Body of pancreas (tissue), 4 donors: ENCODE results near the gene PAX6. TPM values are rescaled to one million over a fixed set of nuclear protein-coding genes. Genes with fewer than 3 reads are reported as not detected.

Source experiments
- ATAC-seq: fragments of 150-250 bp; one replicate; pipeline ENCODE4 v1.9.1; 2016
- DNase-seq, 4 donors: peaks; one replicate each; pipeline ENCODE4 v3.0.0-alpha.2; 2019
- H3K27ac ChIP-seq, 4 donors: fragments of 200-600 bp; sonication (generic); 1 replicate in 3 of 4; 2 replicates in 1 of 4; pipeline versions ENCODE4 v1.5.1 to v1.6.1; 2016 to 2019; ENCODE audit warnings: mild to moderate bottlenecking in 1 of 4, mixed read lengths in 1 of 4, moderate library complexity in 1 of 4
- H3K27me3 ChIP-seq, 2 donors: fragments of 200-600 bp; sonication (generic); one replicate each; pipeline ENCODE4 v1.6.0; 2016; ENCODE audit warnings: mild to moderate bottlenecking in 1 of 2
- H3K36me3 ChIP-seq, 2 donors: fragments of 200-600 bp; sonication (generic); replicated peaks in 1 of 2; 2 replicates each; pipeline ENCODE4 v1.5.1; 2016; ENCODE audit warnings: low read depth in 2 of 2; ENCODE audit not compliant: insufficient read depth in 1 of 2
- H3K4me1 ChIP-seq: fragments of 200-600 bp; sonication (generic); one replicate; pipeline ENCODE4 v1.6.0; 2016
- H3K4me3 ChIP-seq, 2 donors: fragments of 200-600 bp; sonication (generic); 1 replicate in 1 of 2; 2 replicates in 1 of 2; pipeline ENCODE4 v1.5.1; 2016 to 2019
- H3K9me3 ChIP-seq, 3 donors: fragments of 200-600 bp; sonication (generic); 1 replicate in 2 of 3; 2 replicates in 1 of 3; pipeline ENCODE4 v1.5.1; 2016
- CTCF ChIP-seq, 7 experiments: fragments of 450-650 bp in 4 of 7; fragments of 200-600 bp in 3 of 7; sonication (generic) in 3 of 7; IDR thresholded peaks; one replicate each; pipeline ENCODE4 v1.5.1; 2016 to 2019; ENCODE audit warnings: antibody characterized with exemption in 7 of 7
- POLR2A ChIP-seq, 3 donors: fragments of 450-650 bp; IDR thresholded peaks; one replicate each; pipeline ENCODE4 v1.6.1; 2016; ENCODE audit warnings: antibody characterized with exemption in 3 of 3, mild to moderate bottlenecking in 2 of 3
- WGBS, 2 donors: methylation state at CpG; one replicate each; pipeline ENCODE4 v1.1.5; 2017; 5-methylcytosine and 5-hydroxymethylcytosine counted together
- intact Hi-C: fragments of 100-400 bp; cut with DNase I; formaldehyde crosslinking; loops from one replicate; pipeline ENCODE4 v1.15.1; 2023
- total RNA-seq, 2 donors: library from RNA; depleted of rRNA; stranded (reverse); fragments of >200 nt; gene quantifications; one replicate each; pipeline ENCODE4 v1.1.0, GENCODE V29; 2016

PAX6 gene
- total RNA-seq, 2 donors from 2014 or later = 10.2 to 12.5 TPM

DNA sequence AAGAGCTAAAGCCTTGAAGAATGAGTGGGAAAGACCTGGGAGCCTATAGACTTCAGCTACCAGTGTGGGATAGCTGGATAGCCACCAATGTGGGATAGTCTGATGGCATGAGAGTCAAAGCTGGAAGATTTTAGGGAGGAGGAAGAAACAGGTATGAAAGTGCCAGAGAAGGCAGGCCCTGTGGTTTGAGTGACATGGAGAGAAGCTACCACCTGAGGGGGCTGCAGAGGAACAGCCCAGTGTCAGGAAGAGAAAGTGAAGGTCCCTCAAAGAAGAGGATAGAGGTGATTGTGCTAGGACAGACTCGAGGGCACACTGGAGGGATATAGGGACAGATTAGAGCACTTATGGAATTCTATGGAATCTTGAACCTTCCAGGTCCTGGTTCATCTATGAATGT is 23.1 kb upstream of the PAX6 start:
- Histone ChIP-seq H3K4me3 (no peak overlapping the region), H3K9me3 (no peaks in the 10 kb centered on the region), H3K27me3 (no peaks in the 10 kb centered on the region), H3K36me3 (no peaks in the 10 kb centered on the region), H3K27ac (no peak overlapping the region), H3K4me1 (no peaks in the 10 kb centered on the region)
- TF ChIP-seq POLR2A (IDR thresholded peaks at IDR 0.05) (no peak), CTCF (IDR thresholded peaks at IDR 0.05) (no peak)
- 10 to 12% methylated on average over 1 of the region's 1 CpG for WGBS, 2 donors
- ATAC-seq (no peak), DNase-seq (no peak)
- intact Hi-C loops = no loop called here

GRCh38 chr11:31830406-31830805 is 19.3 kb upstream of the PAX6 start:
- TF ChIP-seq POLR2A (IDR thresholded peaks at IDR 0.05) (no peak), CTCF (IDR thresholded peaks at IDR 0.05) (no peak)
- H3K27ac ChIP-seq = no peak overlapping the region
- no peak for ATAC-seq
- H3K4me1 ChIP-seq = peaks cover 10% of the 10 kb centered on the region
- H3K27me3 ChIP-seq = peaks cover 0 to 23% of the 10 kb centered on the region in 2 donors
- H3K9me3 ChIP-seq = no peaks in the 10 kb centered on the region
- intact Hi-C loops = no loop called here
- no peak for DNase-seq
- H3K4me3 ChIP-seq = no peak overlapping the region
- WGBS, 2 donors = 69 to 73% methylated on average over 4 of the region's 4 CpGs
- no peaks in the 10 kb centered on the region for H3K36me3 ChIP-seq

DNA sequence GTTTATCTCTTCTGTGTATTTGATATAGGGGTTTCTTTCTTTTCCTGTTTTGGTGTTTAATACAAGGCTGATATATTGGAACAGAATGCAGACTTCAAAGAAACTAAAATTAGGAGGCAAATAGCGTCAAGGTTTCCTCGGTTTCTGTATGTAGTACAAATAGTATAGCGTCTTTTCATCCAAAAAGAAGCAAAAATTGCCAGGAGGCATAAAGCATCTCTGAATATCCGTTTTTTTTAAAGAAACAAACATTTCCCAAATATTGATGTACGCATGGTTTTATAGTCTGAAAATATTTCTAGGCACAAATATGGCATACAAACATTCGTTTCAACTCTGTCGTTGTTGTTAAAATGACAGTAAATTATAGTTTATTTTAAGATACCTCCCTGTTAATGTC is 17.1 kb upstream of the PAX6 start:
- Histone ChIP-seq H3K27ac (no peak overlapping the region), H3K36me3 (no peaks in the 10 kb centered on the region), H3K27me3 (peaks cover 0 to 45% of the 10 kb centered on the region in 2 donors), H3K4me1 (peaks cover 17% of the 10 kb centered on the region), H3K4me3 (no peak overlapping the region), H3K9me3 (no peaks in the 10 kb centered on the region)
- no peak for ATAC-seq
- DNase-seq = no peak
- WGBS, 2 donors = 22 to 26% methylated on average over 7 of the region's 7 CpGs
- intact Hi-C loops = no loop called here
- no peak for TF ChIP-seq CTCF (IDR thresholded peaks at IDR 0.05)
- TF ChIP-seq POLR2A (IDR thresholded peaks at IDR 0.05) = no peak

DNA sequence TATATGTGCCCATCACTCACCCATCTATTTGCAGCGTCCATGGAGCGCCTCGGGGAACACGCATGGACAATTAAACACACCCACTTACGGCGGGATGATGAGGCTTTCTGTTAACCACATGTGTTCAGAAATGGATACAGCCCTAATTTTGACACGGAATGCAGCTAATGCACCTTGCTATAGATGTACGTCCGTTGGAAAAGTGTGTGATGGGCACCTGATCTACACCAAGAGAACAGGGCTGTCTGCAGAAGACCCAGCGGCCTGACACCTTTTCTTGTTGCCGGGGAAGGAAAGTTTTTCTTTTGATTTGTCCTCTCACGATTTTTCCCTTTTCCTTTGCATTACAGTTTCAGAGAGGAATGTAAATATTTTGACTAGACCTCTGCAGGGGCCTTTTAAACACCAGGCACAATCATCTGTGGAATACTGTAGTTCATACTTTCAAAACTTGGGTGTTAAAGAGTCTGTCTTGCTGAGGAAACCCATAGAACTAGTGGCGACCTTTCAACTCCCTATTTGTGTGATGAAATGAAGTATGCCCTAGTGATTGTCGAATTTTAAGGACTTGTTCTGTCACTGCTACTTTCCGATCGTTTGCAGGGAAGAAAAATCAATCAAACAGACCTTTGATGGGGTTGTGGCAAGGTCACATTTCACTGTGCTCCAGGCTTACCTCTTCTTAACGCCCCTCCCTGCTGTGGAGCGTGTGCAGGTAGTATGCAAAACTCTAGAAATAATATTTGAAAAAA is 16.5 kb upstream of the PAX6 start:
- Histone ChIP-seq H3K27me3 (peaks cover 0 to 50% of the 10 kb centered on the region in 2 donors), H3K27ac (no peak overlapping the region), H3K4me1 (peaks cover 17% of the 10 kb centered on the region), H3K36me3 (no peaks in the 10 kb centered on the region), H3K4me3 (no peak overlapping the region), H3K9me3 (no peaks in the 10 kb centered on the region)
- WGBS, 2 donors = 7 to 8% methylated on average over 18 of the region's 18 CpGs
- ATAC-seq = no peak
- TF ChIP-seq POLR2A (IDR thresholded peaks at IDR 0.05) (no peak), CTCF (IDR thresholded peaks at IDR 0.05) (no peak)
- intact Hi-C loops = no loop called here
- DNase-seq = no peak
